ENCODE data around the gene GAB3.

The GAB3 gene, protein sequence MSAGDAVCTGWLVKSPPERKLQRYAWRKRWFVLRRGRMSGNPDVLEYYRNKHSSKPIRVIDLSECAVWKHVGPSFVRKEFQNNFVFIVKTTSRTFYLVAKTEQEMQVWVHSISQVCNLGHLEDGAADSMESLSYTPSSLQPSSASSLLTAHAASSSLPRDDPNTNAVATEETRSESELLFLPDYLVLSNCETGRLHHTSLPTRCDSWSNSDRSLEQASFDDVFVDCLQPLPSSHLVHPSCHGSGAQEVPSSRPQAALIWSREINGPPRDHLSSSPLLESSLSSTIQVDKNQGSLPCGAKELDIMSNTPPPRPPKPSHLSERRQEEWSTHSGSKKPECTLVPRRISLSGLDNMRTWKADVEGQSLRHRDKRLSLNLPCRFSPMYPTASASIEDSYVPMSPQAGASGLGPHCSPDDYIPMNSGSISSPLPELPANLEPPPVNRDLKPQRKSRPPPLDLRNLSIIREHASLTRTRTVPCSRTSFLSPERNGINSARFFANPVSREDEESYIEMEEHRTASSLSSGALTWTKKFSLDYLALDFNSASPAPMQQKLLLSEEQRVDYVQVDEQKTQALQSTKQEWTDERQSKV

DNA sequence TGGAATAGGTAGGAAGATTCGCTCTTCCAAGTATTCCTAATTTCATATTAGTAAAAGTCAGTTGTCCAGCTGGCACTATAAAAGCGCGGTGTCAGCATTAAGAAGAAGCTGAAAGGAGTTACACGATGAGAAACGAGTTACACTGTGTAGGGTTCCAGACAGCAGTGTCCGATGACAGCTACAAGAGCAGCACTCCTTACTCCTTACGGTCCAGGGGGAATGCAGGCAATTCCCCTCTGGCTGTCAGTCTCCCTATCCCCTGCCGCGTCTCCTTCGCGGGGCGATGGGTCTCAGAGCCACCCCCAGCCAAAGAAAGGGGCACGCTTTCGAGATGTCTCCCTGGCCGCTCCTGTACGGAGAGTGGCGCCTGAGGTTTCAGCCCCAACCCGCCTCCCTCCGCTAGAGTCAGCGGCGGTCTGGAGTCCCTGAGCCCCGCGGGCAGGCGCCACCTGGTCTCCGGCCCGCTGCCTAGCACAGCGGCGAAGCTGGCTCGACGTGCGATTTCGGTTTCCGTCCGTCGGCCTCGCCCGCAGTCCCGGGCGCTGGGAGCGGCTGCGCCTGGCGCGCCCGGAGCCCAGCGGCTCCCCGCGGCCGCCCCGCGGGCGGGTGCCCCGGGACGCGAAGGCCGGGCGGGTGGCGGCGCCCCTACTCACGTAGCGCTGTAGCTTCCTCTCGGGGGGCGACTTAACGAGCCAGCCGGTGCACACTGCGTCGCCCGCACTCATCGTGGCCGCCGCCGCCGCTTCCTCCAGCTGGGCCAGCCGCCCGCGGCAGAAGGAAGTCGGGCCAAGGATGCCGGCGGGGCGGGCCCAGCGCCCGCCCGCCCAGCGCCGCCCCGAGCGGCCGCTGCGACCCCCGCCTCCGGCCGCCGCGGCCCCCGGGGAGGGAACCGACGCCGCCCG lies at the start of gene GAB3:
TSS of gene GAB3 (minus strand) at position 777 of the 902 bp plus-strand sequence. CDS start at position 725, 52 bp downstream.
- DNase-seq, result peak; percentile 72

- no peak for DNase-seq
Measured at GRCh38 chrX:154799556-154800348, 48.9 kb upstream of the GAB3 start.

- DNase-seq, result no peak
Measured at GRCh38 chrX:154797006-154797405, 46.1 kb upstream of the GAB3 start.

GRCh38 chrX:154795016-154795415 lies 44.1 kb upstream of the GAB3 start:
- no peak for DNase-seq

DNA sequence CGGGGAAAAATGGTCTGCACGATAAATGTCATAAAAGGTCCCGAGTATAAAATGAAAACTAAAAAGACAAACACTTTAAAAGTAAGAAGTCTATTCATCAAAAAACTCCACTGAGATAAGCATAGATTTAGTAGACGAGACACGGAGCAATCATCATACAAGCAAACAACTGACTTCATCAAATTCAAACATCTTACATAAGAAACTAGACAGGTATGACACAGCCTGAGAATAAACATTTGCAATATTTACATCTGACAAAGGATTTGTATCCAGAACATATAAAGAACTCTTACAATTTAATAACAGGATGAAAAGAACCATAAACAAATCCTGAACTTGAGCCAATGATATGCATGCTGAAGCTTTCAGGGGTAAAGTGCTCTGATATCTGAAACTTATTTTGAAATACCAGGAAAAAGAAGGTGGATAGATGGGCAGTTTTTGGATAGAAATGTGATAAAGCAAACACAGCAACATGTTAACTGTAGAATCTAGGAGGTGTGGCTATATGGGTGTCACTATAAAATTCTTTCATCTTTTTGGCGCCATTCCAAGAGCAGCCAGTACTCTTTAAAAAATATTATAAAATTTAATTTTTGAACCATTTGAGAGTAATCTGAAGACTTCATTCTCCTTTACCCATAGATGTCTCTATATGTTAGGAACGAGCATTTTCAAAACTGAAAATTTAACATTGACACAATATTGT lies 42.4 kb upstream of the GAB3 start:
- no peak for DNase-seq

DNA sequence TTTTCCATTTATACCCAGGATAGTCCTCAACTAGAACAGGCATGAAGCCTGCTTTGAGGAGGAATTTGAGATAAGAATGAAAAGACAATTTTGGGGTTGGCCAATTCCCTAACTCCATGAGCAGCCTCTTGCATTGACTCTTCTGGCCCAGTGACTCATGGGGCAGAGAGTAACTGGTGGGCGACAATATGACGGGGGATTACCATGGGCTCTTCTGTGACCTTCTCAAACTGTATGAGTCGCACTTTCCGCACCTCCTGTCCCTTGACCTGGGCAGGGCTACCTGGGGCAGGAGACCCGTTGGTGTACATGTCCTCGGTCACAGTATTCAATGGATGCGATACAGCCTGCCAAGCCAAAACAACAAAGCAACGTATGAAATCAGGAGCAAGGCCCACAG lies 41.1 kb upstream of the GAB3 start:
- no peak for DNase-seq

- DNase-seq, result no peak
Measured at GRCh38 chrX:154791467-154791866, 40.6 kb upstream of the GAB3 start.

DNA sequence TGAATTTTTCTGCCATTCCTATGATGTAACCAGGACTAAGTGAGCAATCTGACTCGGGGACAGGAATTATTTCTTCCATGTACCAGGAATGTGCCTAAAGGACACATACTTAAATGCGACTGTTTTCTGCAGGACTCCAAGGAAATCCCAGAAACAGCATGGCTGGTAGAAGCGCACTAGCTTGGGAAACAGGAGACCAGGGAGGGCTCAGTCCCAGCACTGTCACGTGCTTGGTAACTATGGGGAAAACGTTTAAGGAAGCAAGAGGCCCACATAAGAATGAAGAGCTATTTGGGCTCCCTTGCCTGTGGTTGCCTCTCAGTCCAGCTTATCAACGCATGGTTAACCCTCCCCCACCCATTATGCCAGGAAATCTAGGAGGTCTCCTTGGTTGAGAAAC lies 34.8 kb upstream of the GAB3 start:
- no peak for DNase-seq

- DNase-seq, result no peak
Measured at GRCh38 chrX:154784149-154784995, 33.5 kb upstream of the GAB3 start.

GRCh38 chrX:154780968-154781367 lies 30.1 kb upstream of the GAB3 start:
- DNase-seq, result no peak

- DNase-seq, result no peak
Measured at GRCh38 chrX:154779261-154779660, 28.4 kb upstream of the GAB3 start.

- no peak for DNase-seq
Measured at GRCh38 chrX:154776753-154777152, 25.9 kb upstream of the GAB3 start.

- peak; percentile 6 for DNase-seq
Measured at GRCh38 chrX:154775419-154776349, 24.8 kb upstream of the GAB3 start.

DNA sequence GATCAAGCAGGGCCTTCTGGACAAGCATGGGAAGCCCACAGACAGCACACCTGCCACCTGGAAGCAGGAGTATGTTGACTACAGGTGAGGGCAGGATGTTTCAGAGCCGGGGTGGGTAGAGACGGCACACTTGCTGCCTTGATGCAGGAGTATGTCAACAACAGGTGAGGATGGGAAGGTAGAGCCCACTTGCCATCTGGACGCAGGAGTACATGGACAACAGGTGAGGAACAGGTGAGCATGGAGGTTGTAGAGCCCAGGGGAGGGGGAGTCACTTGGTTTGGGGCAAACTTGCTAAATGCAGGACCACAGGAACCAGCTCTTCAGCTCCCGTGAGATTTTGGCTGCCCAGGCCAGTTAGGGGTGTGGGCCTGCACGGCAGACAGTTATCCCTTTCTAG lies 23.7 kb upstream of the GAB3 start:
- no peak for DNase-seq

GRCh38 chrX:154762537-154763296 lies 11.8 kb upstream of the GAB3 start, which contains the start of gene DKC1:
DKC1 (plus strand) TSS chrX:154762864; CDS start chrX:154762966, 102 bp downstream.
- DNase-seq, result peak; percentile 98

- peak; percentile 78 for DNase-seq
Measured at GRCh38 chrX:154761977-154762536, 11.2 kb upstream of the GAB3 start.

DNA sequence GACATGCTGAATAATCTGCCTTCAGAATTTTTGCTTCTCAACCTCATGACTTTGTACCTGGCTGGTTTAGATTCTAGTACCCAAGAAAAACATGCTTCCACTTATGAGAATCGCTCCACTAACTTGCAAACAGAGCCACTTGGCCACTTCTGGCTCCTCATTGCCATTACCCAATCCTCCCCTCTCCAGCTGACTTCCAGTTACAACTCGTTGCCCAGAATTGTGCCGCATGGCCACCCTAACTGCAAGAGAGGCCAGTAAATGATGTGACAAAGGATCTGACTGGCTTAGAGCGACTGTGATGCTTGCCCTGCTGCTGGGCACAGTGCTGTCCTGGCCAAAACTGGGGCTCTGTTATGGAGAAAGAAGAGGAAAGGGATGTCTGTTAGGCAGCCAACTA lies 7.8 kb upstream of the GAB3 start:
- no peak for DNase-seq

DNA sequence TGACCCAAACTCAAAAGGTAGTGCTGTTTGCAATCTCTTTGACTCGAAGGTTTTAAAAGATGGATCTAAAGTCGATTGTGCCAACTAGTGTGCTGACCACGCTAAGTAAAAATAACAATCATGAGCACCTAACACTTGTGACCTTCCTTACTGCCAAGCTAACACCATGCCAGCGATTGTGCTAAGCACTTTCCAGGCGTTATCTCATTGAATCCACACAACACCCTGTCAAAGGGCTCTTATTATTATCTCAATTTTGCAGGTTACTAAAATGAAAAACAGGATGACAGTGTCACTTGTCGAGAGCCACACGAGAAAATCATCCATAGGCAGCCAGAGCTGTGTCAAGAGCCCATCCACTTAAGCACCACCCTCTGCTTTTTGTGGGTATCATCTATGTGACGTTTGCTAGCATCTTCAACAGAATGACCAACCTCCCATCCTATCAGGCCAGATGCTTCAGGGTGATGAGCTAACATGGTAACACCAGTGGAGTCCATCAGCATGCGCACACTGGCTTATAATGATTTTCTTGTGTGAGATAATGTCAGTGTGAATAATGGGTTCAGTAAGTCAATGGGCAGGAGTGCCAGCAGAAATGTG lies 893 bp upstream of the GAB3 start:
- DNase-seq, result no peak
